ENCODE results near the gene GGA1. TPM values are rescaled to one million over a fixed set of nuclear protein-coding genes. Genes with fewer than 3 reads are reported as not detected.

Gene GGA1
- total and polyA plus RNA-seq, 10 donors = 43.4 to 134 (median 83.4) TPM

- H3K4me3 ChIP-seq = no peak overlapping the region
- peaks cover 36 to 72% (median 56%) of the 10 kb centered on the region in 6 donors for H3K4me1 ChIP-seq
- no peaks in the 10 kb centered on the region for H3K9me3 ChIP-seq
- DNase-seq = peak; percentile 76
- intact Hi-C loops (cut with DNase I; ENCODE audit: low total_unique reads) = no loop called here
- H3K36me3 ChIP-seq = peaks cover 0 to 87% (median 30%) of the 10 kb centered on the region in 6 donors
- TF ChIP-seq CTCF (IDR thresholded peaks at IDR 0.05 in 8 of 11, conservative IDR thresholded peaks at IDR 0.05 in 3 of 11) = no peak
- TF ChIP-seq POLR2AphosphoS5 (IDR thresholded peaks at IDR 0.05) = no peak
- TF ChIP-seq POLR2A (IDR thresholded peaks at IDR 0.05) = no peak
- peak overlapping the region; percentile 23 to 96 (median 83) for H3K27ac ChIP-seq
- H3K27me3 ChIP-seq (replicated peaks in 1 of 7) = no peaks in the 10 kb centered on the region
- 58 to 87% (median 86%) methylated on average over 10 to 11 of the region's 11 CpGs for WGBS, 5 donors
These were observed 17.5 kb downstream of the GGA1 start for GRCh38 chr22:37626144-37626543.

DNA sequence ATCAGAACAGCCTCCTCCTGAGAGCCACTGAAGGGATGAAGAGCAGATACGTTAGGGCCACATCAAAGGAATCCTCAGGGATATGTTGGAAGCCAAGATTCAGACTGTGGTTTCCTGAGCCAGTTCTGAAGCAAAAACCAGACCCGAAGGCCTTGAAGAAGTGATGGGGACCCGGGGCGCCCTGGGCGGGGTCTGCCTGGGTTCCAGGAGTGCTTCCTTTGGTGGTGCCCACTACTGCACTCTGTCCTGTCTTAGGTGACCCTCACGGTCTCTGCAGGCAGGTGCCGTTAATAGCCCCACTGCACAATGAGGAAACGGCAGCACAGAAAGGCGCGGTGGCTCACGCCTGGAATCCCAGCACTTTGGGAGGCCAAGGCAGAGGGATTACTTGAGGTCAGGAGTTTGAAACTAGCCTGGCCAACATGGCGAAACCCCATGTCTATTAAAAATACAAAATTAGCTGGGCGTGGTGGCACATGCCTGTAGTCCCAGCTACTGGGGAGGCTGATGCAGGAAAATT is 18.0 kb downstream of the GGA1 start:
- intact Hi-C loops (cut with DNase I; ENCODE audit: low total_unique reads) = no loop called here
- no peaks in the 10 kb centered on the region for H3K9me3 ChIP-seq
- peaks cover 0 to 87% (median 31%) of the 10 kb centered on the region in 6 donors for H3K36me3 ChIP-seq
- TF ChIP-seq CTCF (IDR thresholded peaks at IDR 0.05 in 8 of 11, conservative IDR thresholded peaks at IDR 0.05 in 3 of 11) (no peak), POLR2AphosphoS5 (IDR thresholded peaks at IDR 0.05) (no peak), POLR2A (IDR thresholded peaks at IDR 0.05) (no peak)
- H3K4me3 ChIP-seq = no peak overlapping the region
- H3K27me3 ChIP-seq (replicated peaks in 1 of 7) = no peaks in the 10 kb centered on the region
- peak overlapping the region; percentile 73 to 96 (median 83) for H3K27ac ChIP-seq
- H3K4me1 ChIP-seq = peaks cover 36 to 77% (median 60%) of the 10 kb centered on the region in 6 donors
- WGBS, 5 donors = 61 to 76% (median 74%) methylated on average over 13 of the region's 13 CpGs
- DNase-seq = no peak

DNA sequence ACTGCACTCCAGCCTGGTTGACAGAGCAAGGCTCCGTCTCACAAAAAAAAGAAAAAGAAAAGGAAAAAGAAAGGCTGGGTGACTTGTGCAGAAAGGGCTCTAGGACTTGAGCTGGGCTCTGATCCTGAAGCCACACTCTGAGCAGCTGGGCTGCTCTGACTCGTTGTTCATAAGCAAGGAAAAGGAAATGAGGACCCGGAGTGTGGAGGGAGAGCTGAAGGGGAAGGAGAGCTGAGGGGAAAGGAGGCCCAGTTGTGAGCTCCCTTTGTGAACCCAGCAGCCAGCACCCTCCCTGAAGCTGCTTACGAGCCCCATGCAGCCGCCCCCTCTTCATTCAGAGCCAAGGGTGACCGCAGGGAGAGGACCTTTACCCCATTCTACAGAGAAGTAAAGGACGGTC is 18.5 kb downstream of the GGA1 start:
- DNase-seq = no peak
- Histone ChIP-seq H3K27ac (peak overlapping the region; percentile 73 to 96 (median 83)), H3K9me3 (no peaks in the 10 kb centered on the region), H3K27me3 (replicated peaks in 1 of 7) (no peaks in the 10 kb centered on the region), H3K4me3 (peak overlapping the region in 1 of 8 donors; percentile 42), H3K36me3 (peaks cover 0 to 87% (median 32%) of the 10 kb centered on the region in 6 donors), H3K4me1 (peaks cover 36 to 82% (median 65%) of the 10 kb centered on the region in 6 donors)
- intact Hi-C loops (cut with DNase I; ENCODE audit: low total_unique reads) = no loop called here
- WGBS, 5 donors = 33 to 39% (median 37%) methylated on average over 7 of the region's 7 CpGs
- TF ChIP-seq CTCF (IDR thresholded peaks at IDR 0.05 in 8 of 11, conservative IDR thresholded peaks at IDR 0.05 in 3 of 11) (no peak), POLR2AphosphoS5 (IDR thresholded peaks at IDR 0.05) (no peak), POLR2A (IDR thresholded peaks at IDR 0.05) (no peak)

DNA sequence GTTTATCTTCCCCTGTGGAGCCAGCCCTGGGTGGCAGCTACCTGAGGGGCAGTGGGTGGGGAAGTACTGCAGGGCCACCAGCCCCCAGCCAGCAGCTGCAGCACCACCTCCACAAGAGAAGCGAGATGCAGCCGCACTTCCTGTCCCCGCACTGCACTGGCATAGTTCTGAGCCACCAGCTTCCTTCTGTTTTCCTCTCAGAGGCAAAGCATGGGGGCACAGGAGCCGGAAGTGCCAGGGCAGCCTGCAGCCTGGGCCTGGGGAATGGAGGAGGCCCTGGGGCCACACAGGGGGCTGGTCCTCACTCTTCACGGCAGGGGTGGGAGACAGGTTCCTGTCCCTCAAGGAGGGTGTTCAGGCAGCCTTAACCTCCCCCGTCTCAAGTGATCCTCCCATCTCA is 18.9 kb downstream of the GGA1 start:
- peaks cover 39 to 86% (median 70%) of the 10 kb centered on the region in 6 donors for H3K4me1 ChIP-seq
- WGBS, 5 donors = 8 to 24% (median 15%) methylated on average over 3 to 6 of the region's 6 CpGs
- intact Hi-C loops (cut with DNase I; ENCODE audit: low total_unique reads) = no loop called here
- H3K4me3 ChIP-seq = peak overlapping the region in 1 of 8 donors; percentile 42
- no peaks in the 10 kb centered on the region for H3K27me3 ChIP-seq (replicated peaks in 1 of 7)
- H3K9me3 ChIP-seq = no peaks in the 10 kb centered on the region
- DNase-seq = peak; percentile 93
- H3K27ac ChIP-seq = peak overlapping the region; percentile 73 to 96 (median 83)
- peaks cover 0 to 87% (median 34%) of the 10 kb centered on the region in 6 donors for H3K36me3 ChIP-seq
- no peak for TF ChIP-seq POLR2A (IDR thresholded peaks at IDR 0.05)
- TF ChIP-seq POLR2AphosphoS5 (IDR thresholded peaks at IDR 0.05) = peak; percentile 78 to 79 (median 78)
- no peak for TF ChIP-seq CTCF (IDR thresholded peaks at IDR 0.05 in 8 of 11, conservative IDR thresholded peaks at IDR 0.05 in 3 of 11)

Data from spleen (tissue), 11 donors.